Osteocyte (in vitro differentiated cells): Measurements from ENCODE around the gene KCNQ2. TPM values are rescaled to one million over a fixed set of nuclear protein-coding genes. Genes with fewer than 3 reads are reported as not detected.

Experiments
- DNase-seq: peaks from one replicate; pipeline ENCODE4 v3.0.0; 2021; ENCODE audit warnings: mixed read lengths; ENCODE audit not compliant: unreplicated experiment; ENCODE audit errors: extremely low spot score
- H3K27ac Mint-ChIP-seq: one replicate; pipeline ENCODE4 v1.8.0; 2021; ENCODE audit warnings: mild to moderate bottlenecking, mixed read lengths; ENCODE audit not compliant: unreplicated experiment
- H3K27me3 Mint-ChIP-seq: one replicate; pipeline ENCODE4 v1.8.0; 2021; ENCODE audit warnings: mixed read lengths; ENCODE audit not compliant: unreplicated experiment
- H3K36me3 Mint-ChIP-seq: one replicate; pipeline ENCODE4 v1.8.0; 2021; ENCODE audit warnings: mixed read lengths; ENCODE audit not compliant: unreplicated experiment
- H3K4me1 Mint-ChIP-seq: one replicate; pipeline ENCODE4 v1.8.0; 2021; ENCODE audit warnings: mixed read lengths; ENCODE audit not compliant: unreplicated experiment
- H3K4me3 Mint-ChIP-seq: one replicate; pipeline ENCODE4 v1.8.0; 2021; ENCODE audit warnings: mild to moderate bottlenecking, moderate library complexity, mixed read lengths; ENCODE audit not compliant: unreplicated experiment
- H3K9me3 Mint-ChIP-seq: one replicate; pipeline ENCODE4 v1.8.0; 2021; ENCODE audit warnings: mixed read lengths; ENCODE audit not compliant: unreplicated experiment
- long read RNA-seq: library from polyadenylated mRNA; unstranded; transcript quantifications from one replicate; pipeline ENCODE4 v2.0.0, GENCODE V29; 2021
- total RNA-seq: library from RNA; stranded (reverse); gene quantifications from 2 replicates; pipeline ENCODE4 v1.2.1, GENCODE V29; 2021
- TF ChIP-seq, protein P1 (sequence below): fragments of 200-600 bp; sonication (generic); IDR thresholded peaks from 2 replicates; pipeline ENCODE4 v1.5.0; 2021; ENCODE audit warnings: antibody characterized with exemption, mild to moderate bottlenecking, moderate library complexity

Gene KCNQ2
- not detected in 2 replicates for total RNA-seq
- long read RNA-seq: 0 reads

- TF ChIP-seq, protein P1, sequence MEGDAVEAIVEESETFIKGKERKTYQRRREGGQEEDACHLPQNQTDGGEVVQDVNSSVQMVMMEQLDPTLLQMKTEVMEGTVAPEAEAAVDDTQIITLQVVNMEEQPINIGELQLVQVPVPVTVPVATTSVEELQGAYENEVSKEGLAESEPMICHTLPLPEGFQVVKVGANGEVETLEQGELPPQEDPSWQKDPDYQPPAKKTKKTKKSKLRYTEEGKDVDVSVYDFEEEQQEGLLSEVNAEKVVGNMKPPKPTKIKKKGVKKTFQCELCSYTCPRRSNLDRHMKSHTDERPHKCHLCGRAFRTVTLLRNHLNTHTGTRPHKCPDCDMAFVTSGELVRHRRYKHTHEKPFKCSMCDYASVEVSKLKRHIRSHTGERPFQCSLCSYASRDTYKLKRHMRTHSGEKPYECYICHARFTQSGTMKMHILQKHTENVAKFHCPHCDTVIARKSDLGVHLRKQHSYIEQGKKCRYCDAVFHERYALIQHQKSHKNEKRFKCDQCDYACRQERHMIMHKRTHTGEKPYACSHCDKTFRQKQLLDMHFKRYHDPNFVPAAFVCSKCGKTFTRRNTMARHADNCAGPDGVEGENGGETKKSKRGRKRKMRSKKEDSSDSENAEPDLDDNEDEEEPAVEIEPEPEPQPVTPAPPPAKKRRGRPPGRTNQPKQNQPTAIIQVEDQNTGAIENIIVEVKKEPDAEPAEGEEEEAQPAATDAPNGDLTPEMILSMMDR: no peak
- no peak for DNase-seq
- H3K27me3 Mint-ChIP-seq: peaks cover 41% of the 10 kb centered on the region
- no peak within 1 kb of the TSS for H3K4me3 Mint-ChIP-seq
- H3K27ac Mint-ChIP-seq: no peak within 1 kb of the TSS
- H3K4me1 Mint-ChIP-seq: no peaks in the 10 kb centered on the region
- no peaks in the 10 kb centered on the region for H3K9me3 Mint-ChIP-seq
- H3K36me3 Mint-ChIP-seq: no peaks in the 10 kb centered on the region
Observed at GRCh38 chr20:63471981-63472831, at the start of gene KCNQ2. Gene KCNQ2, minus strand, starts transcription at chr20:63472655. Its CDS starts 192 bp downstream, at chr20:63472463.

GRCh38 chr20:63521602-63522001, 49.1 kb upstream of the KCNQ2 start:
- Mint-ChIP-seq H3K27ac (peak overlapping the region; percentile 77), H3K9me3 (no peaks in the 10 kb centered on the region), H3K4me3 (peak overlapping the region; percentile 83), H3K4me1 (peaks cover 15% of the 10 kb centered on the region), H3K27me3 (no peaks in the 10 kb centered on the region), H3K36me3 (peaks cover 11% of the 10 kb centered on the region)
- TF ChIP-seq, protein P1: no peak
- no peak for DNase-seq

DNA sequence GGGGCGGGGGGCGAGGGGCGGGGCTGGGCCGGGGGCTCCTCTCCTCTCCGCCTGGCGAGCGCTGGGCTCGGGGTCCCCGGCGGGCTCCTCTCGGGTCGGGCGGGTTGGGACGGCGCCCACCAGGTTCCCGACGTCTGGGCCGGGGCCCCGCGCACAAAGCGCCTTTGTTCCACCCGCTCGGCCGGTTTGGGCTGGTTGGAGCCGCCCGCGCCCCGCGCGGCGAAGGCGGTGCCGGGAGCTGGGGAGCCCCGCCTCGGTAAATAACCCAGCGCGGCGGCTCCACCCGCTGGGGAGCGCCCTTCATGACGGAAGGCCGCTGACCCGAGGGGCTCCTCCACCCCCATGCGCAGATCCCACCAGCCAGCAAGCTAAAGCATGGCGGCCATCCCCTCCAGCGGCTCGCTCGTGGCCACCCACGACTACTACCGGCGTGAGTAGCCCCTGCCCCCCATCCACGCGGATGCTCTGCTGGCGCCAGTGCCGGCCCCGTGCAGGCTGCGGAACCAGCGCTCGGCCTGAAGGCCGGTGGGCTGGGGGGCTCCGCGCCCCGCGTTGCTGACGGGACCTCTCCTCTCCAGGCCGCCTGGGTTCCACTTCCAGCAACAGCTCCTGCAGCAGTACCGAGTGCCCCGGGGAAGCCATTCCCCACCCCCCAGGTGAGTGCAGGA, 48.6 kb upstream of the KCNQ2 start:
- TF ChIP-seq, protein P1: no peak
- Mint-ChIP-seq H3K36me3 (peaks cover 11% of the 10 kb centered on the region), H3K4me3 (peak overlapping the region; percentile 83), H3K27ac (peak overlapping the region; percentile 77), H3K27me3 (no peaks in the 10 kb centered on the region), H3K9me3 (no peaks in the 10 kb centered on the region), H3K4me1 (peaks cover 15% of the 10 kb centered on the region)
- DNase-seq: no peak

GRCh38 chr20:63520504-63520933, 48.1 kb upstream of the KCNQ2 start, which contains the start of gene PPDPF:
Gene PPDPF, plus strand, starts transcription at chr20:63520765. Its CDS starts 544 bp downstream, at chr20:63521309.
- Mint-ChIP-seq H3K27ac (peak within 1 kb of the TSS; percentile 77), H3K9me3 (no peaks in the 10 kb centered on the region), H3K36me3 (peaks cover 11% of the 10 kb centered on the region), H3K4me1 (peaks cover 15% of the 10 kb centered on the region), H3K27me3 (no peaks in the 10 kb centered on the region), H3K4me3 (peak within 1 kb of the TSS; percentile 83)
- TF ChIP-seq, protein P1: no peak
- DNase-seq: peak; percentile 94
